ENCODE results near the gene AMPD3. TPM values are rescaled to one million over a fixed set of nuclear protein-coding genes. Genes with fewer than 3 reads are reported as not detected.

The AMPD3 gene
- total RNA-seq (2012; rRNA removed), result 6.3 and 8.3 TPM in 2 replicates

DNA sequence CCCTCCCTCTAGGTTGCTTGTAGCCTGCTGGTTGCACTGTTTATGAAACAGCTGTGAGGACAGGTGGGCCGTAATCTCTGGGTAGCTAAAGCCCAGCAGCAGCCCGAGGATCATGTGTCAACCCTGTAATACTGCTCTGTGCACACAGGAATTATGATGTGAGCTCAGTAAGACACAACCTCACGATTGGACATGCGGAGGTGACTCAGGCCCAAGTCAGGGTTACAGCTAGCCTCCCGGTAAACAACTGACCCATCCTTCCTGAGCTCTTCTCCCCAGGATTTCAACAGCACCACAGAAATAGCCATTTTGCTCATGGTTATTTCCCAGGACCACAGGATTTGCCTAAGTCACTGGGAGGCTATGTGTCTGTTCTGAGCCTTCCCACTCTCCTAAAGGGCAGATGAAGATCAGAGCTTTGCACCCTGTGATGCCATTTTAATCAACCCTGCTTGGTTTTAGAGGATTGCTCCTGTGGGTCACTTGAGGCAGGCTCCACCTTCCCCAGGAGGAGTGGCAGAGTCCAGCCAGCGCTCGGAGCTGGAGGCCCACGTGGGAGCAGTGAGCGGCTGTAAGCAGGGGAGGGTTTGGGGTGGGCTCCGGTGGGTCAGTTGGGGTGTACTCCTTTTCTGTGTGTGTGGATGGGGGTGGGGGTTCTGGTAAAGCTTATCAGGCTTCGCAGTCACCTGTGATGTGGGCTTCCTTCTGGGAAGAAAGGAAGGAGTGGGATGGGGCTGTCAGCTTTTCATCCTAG is at the start of gene AMPD3:
Gene AMPD3 (plus strand): TSS at position 387 of the 754 bp plus-strand sequence. CDS start 6,256 bp downstream, outside the sequence.
- H3K36me3 ChIP-seq (ENCODE audit: insufficient read depth, low read length), result no peaks in the 10 kb centered on the region
- H3K4me2 ChIP-seq (ENCODE audit: low read length), result peak within 1 kb of the TSS; percentile 94
- H3K9me3 ChIP-seq (replicated peaks; ENCODE audit: low read length), result no peaks in the 10 kb centered on the region
- peaks cover 4% of the 10 kb centered on the region for H3K27me3 ChIP-seq (ENCODE audit: control insufficient read depth, insufficient read depth, low read length)
- peaks cover 43% of the 10 kb centered on the region for H3K4me1 ChIP-seq (ENCODE audit: control insufficient read depth, insufficient read depth, low read length)
- H3K9ac ChIP-seq (ENCODE audit: low read depth, low read length), result peak within 1 kb of the TSS; percentile 84
- H3K4me3 ChIP-seq (ENCODE audit: low read length), result peak within 1 kb of the TSS; percentile 73

DNA sequence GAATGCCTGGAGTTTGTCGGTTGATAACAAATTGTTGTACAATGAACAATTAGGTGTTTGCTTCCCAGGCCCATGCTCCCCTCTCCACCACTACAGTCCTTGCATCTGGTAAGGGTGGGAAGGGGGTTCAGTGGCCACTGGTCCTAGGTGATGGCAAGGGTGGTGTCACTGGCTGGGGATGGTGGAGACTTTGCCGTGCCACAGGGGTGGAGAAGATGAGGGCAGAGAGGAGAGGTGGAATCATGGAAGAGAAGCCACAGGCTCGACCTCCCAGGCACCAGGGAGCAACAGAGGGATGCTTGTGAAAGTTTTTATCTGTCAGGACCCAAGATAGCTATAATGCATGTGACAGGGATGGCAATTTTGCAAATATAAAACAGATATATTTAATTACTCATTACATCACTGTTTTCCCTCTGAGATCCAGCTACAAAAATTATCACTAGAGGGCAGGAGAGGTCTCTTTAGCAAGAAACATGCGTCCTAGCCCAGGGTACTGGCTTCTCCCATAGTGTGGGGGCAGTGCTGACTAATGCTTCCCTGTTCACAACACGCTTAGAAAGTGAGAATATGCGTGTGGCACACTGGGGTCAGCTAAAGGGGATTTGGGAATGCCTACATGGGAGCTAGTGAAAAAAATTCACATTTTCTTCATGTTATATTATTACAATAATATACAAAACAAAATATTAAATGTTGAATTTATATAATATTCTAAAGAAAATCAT is 49.0 kb upstream of the AMPD3 start:
- Histone ChIP-seq H3K9me3 (replicated peaks; ENCODE audit: low read length) (no peaks in the 10 kb centered on the region), H3K36me3 (ENCODE audit: insufficient read depth, low read length) (no peaks in the 10 kb centered on the region), H3K4me1 (ENCODE audit: control insufficient read depth, insufficient read depth, low read length) (peaks cover 40% of the 10 kb centered on the region), H3K27me3 (ENCODE audit: control insufficient read depth, insufficient read depth, low read length) (no peaks in the 10 kb centered on the region), H3K4me3 (ENCODE audit: low read length) (no peak overlapping the region), H3K9ac (ENCODE audit: low read depth, low read length) (peak overlapping the region; percentile 21), H3K4me2 (ENCODE audit: low read length) (peak overlapping the region; percentile 48)

DNA sequence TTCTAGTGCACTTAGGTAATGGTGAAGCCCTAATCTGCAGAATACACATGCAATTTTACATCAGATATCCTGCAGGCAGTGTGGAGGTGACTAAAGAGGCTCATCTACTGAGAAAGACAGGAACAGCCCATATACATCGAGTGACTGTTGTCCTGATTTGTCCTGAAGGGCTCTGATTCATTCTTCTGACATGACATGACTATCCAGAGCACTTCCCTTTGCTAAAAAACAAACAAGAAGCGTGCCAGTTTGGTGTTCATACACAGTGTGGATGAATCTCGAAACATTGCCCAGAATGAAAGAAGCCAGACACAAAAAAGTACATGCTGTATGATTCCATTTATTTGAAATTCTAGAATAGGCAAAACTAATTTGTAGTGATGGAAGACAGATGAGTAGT is 48.0 kb upstream of the AMPD3 start:
- Histone ChIP-seq H3K4me3 (ENCODE audit: low read length) (no peak overlapping the region), H3K4me2 (ENCODE audit: low read length) (peak overlapping the region; percentile 48), H3K36me3 (ENCODE audit: insufficient read depth, low read length) (no peaks in the 10 kb centered on the region), H3K9me3 (replicated peaks; ENCODE audit: low read length) (no peaks in the 10 kb centered on the region), H3K9ac (ENCODE audit: low read depth, low read length) (peak overlapping the region; percentile 5), H3K27me3 (ENCODE audit: control insufficient read depth, insufficient read depth, low read length) (no peaks in the 10 kb centered on the region), H3K4me1 (ENCODE audit: control insufficient read depth, insufficient read depth, low read length) (peaks cover 35% of the 10 kb centered on the region)

DNA sequence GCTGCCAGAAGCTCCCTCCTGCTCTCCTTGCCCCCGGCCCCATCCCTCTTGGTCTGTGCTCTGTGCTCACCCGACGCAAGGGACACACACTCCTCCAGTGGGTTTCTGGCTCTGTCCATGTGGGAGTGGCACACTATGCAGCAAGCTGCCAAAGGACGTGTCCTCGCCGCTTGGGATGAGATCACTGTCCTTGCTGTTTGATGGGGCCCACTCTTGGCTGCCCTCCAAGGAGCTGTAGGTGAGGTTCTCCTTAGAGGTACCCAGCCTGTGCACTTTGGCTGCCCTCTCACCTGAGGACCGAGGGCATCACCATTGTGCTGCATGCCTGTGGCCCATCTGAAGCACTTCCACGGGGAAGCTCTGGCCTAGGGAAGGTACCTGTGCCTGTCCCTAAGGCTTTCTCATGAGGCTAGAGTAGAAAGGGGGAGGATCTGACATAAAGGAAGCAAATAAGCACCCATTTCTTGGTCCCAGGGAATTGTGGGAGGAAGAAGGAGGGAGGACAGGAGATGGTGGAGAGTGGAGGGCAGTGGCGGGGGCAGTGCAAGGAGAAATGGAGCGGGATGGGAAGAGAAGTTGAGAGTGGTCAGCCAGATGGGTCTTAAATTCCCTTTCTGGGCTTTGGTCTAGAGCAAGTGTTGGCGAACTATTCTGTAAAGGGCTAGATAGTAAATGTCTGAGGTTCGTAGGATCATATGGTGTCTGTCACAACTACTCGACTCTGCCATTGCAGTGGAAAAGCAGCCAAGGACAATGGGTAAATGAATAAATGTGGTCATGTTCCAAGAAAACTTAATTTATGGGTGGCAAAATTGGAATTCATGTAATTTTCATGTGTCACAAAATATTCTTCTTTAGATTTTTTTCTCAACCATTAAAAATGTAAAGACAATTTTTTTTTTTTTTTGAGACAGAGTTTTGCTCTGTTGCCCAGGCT is 47.0 kb upstream of the AMPD3 start:
- no peak overlapping the region for H3K9ac ChIP-seq (ENCODE audit: low read depth, low read length)
- no peaks in the 10 kb centered on the region for H3K27me3 ChIP-seq (ENCODE audit: control insufficient read depth, insufficient read depth, low read length)
- H3K4me2 ChIP-seq (ENCODE audit: low read length), result no peak overlapping the region
- H3K36me3 ChIP-seq (ENCODE audit: insufficient read depth, low read length), result no peaks in the 10 kb centered on the region
- H3K9me3 ChIP-seq (replicated peaks; ENCODE audit: low read length), result no peaks in the 10 kb centered on the region
- H3K4me3 ChIP-seq (ENCODE audit: low read length), result no peak overlapping the region
- H3K4me1 ChIP-seq (ENCODE audit: control insufficient read depth, insufficient read depth, low read length), result peaks cover 35% of the 10 kb centered on the region

DNA sequence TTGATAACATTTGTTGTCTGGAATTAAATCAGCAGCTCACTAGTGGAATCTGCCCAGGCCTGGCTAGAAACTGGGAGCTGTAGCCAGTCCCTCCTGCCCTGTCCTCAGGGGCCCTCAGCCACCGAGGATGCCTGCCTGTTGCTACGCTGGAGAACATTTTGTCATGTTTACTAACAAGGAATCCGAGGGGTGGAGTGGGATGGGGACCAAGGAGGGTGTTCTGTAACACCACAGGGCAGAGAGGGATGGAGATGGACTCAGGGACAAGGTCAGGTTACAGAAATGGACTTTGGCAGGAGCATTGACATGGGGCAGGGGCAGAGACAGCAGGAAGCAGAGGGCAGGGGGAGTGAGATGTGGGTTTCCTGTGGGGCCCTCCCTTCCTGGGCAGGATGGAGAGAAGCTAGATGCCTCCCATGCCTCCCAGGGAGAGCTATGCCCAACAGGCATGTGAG is 45.8 kb upstream of the AMPD3 start:
- no peaks in the 10 kb centered on the region for H3K27me3 ChIP-seq (ENCODE audit: control insufficient read depth, insufficient read depth, low read length)
- H3K4me2 ChIP-seq (ENCODE audit: low read length), result no peak overlapping the region
- no peaks in the 10 kb centered on the region for H3K9me3 ChIP-seq (replicated peaks; ENCODE audit: low read length)
- H3K36me3 ChIP-seq (ENCODE audit: insufficient read depth, low read length), result no peaks in the 10 kb centered on the region
- peaks cover 35% of the 10 kb centered on the region for H3K4me1 ChIP-seq (ENCODE audit: control insufficient read depth, insufficient read depth, low read length)
- no peak overlapping the region for H3K4me3 ChIP-seq (ENCODE audit: low read length)
- H3K9ac ChIP-seq (ENCODE audit: low read depth, low read length), result no peak overlapping the region

DNA sequence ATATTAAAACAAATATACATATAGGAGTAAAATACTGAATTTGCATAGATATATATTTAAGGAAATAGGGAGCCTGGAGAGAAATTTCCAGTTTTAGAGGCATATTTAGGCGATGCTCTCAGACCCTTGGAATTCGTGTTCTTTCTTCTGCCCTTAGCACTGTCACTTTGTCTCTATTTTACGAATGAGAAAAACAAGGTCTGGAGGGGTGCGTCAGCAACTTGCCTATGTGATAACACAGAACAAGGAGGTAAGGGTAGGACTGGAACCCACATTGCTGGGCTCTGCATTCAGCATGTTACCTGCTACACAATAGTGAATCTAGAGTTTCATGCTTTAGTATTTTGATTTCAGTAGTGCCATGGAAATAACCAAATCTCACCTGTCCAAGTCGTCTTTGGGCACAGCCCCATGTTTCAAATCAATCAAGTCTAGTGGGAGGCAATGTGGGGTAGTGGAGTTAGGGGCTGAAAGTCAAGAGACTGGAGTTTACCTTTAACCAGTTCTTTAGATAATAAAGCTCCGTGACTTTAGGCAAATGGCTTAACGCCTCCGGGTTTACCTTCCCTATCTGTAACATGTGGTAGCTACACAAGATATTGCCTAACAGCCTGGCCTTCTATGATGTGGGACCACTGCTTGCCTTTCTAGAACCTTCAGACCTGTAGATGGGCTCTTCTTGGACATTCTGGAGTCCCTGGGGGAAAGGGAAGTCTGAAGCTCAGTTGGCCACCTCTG is 44.8 kb upstream of the AMPD3 start:
- Histone ChIP-seq H3K4me1 (ENCODE audit: control insufficient read depth, insufficient read depth, low read length) (peaks cover 35% of the 10 kb centered on the region), H3K9me3 (replicated peaks; ENCODE audit: low read length) (no peaks in the 10 kb centered on the region), H3K4me2 (ENCODE audit: low read length) (no peak overlapping the region), H3K27me3 (ENCODE audit: control insufficient read depth, insufficient read depth, low read length) (no peaks in the 10 kb centered on the region), H3K9ac (ENCODE audit: low read depth, low read length) (no peak overlapping the region), H3K4me3 (ENCODE audit: low read length) (no peak overlapping the region), H3K36me3 (ENCODE audit: insufficient read depth, low read length) (no peaks in the 10 kb centered on the region)

DNA sequence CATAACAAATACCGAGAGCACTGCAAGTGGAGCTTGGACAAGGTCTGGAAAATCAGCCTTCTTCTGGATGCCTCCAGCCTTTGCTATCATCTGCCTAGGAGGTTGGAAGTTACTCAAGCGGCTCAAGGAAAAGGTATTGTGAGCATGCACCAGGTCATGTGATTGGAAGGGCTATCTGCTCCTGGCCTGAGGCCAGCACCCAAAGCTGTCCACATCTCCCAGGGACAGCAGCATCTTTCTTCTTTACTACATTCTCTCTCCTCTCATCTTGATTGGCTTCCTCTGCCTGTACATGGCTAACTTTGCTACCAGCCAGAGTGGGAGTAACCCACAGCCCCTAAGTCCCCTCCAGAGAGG is 44.2 kb upstream of the AMPD3 start:
- Histone ChIP-seq H3K36me3 (ENCODE audit: insufficient read depth, low read length) (no peaks in the 10 kb centered on the region), H3K9me3 (replicated peaks; ENCODE audit: low read length) (no peaks in the 10 kb centered on the region), H3K4me3 (ENCODE audit: low read length) (no peak overlapping the region), H3K27me3 (ENCODE audit: control insufficient read depth, insufficient read depth, low read length) (no peaks in the 10 kb centered on the region), H3K4me1 (ENCODE audit: control insufficient read depth, insufficient read depth, low read length) (peaks cover 33% of the 10 kb centered on the region), H3K9ac (ENCODE audit: low read depth, low read length) (no peak overlapping the region), H3K4me2 (ENCODE audit: low read length) (no peak overlapping the region)

DNA sequence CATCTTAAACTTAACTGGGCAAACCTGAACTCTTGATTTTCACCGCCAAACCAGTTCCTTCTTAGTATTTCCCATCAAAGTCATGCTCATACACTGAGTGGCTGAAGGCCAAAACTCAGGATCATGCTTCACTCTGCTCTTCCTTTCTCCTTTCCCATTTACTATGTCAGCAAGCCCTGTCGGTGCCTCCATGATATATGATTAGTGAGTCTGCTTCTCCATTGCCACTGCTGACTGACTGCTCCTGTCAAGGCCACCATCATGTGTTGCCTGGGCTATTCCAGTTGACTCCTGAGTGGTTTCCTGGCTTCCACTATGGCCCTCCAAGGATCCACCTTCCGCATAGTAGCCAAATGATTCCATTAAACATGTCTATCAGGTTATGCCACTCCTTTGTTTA is 42.8 kb upstream of the AMPD3 start:
- no peak overlapping the region for H3K4me2 ChIP-seq (ENCODE audit: low read length)
- no peaks in the 10 kb centered on the region for H3K9me3 ChIP-seq (replicated peaks; ENCODE audit: low read length)
- no peaks in the 10 kb centered on the region for H3K27me3 ChIP-seq (ENCODE audit: control insufficient read depth, insufficient read depth, low read length)
- H3K4me1 ChIP-seq (ENCODE audit: control insufficient read depth, insufficient read depth, low read length), result peaks cover 20% of the 10 kb centered on the region
- no peak overlapping the region for H3K4me3 ChIP-seq (ENCODE audit: low read length)
- no peaks in the 10 kb centered on the region for H3K36me3 ChIP-seq (ENCODE audit: insufficient read depth, low read length)
- no peak overlapping the region for H3K9ac ChIP-seq (ENCODE audit: low read depth, low read length)

DNA sequence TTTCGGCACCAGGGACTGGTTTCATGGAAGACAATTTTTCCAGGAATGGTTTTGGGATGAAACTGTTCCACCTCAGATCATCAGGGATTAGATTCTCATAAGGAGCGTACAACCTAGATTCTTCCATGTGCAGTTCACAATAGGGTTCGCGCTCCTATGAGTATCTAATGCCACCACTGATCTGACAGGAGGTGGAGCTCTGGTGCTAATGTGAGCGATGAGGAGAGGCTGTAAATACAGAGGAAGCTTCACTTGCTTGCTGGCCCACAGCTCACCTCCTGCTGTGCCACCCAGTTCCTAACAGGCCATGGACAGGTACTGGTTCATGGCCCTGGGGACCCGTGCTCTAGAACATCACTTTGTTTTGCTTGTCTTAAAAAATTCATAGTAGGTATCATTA is 41.8 kb upstream of the AMPD3 start:
- Histone ChIP-seq H3K4me3 (ENCODE audit: low read length) (no peak overlapping the region), H3K4me2 (ENCODE audit: low read length) (no peak overlapping the region), H3K36me3 (ENCODE audit: insufficient read depth, low read length) (no peaks in the 10 kb centered on the region), H3K9me3 (replicated peaks; ENCODE audit: low read length) (no peaks in the 10 kb centered on the region), H3K4me1 (ENCODE audit: control insufficient read depth, insufficient read depth, low read length) (peaks cover 13% of the 10 kb centered on the region), H3K27me3 (ENCODE audit: control insufficient read depth, insufficient read depth, low read length) (no peaks in the 10 kb centered on the region), H3K9ac (ENCODE audit: low read depth, low read length) (no peak overlapping the region)

DNA sequence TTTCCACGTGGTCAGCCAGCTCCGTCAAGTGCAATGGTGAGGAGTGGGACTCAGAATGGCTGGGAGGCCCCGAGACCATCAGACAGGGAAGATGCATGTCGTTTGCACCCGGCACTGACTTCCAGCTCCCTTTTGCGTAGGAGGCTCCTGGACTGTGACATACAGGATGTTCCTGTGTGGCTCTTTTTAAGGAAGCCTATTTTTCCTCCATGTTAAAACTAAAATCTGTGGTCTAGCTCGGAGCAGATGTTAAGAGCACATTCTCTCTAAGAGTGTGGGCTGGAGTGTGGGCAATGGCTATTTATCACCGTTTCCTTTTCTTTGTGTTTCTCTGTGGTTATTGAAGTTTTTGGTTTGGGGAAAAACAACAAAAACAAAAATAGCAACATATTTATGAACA is 40.9 kb upstream of the AMPD3 start:
- no peaks in the 10 kb centered on the region for H3K27me3 ChIP-seq (ENCODE audit: control insufficient read depth, insufficient read depth, low read length)
- no peak overlapping the region for H3K4me2 ChIP-seq (ENCODE audit: low read length)
- peaks cover 15% of the 10 kb centered on the region for H3K4me1 ChIP-seq (ENCODE audit: control insufficient read depth, insufficient read depth, low read length)
- no peak overlapping the region for H3K4me3 ChIP-seq (ENCODE audit: low read length)
- no peaks in the 10 kb centered on the region for H3K9me3 ChIP-seq (replicated peaks; ENCODE audit: low read length)
- H3K36me3 ChIP-seq (ENCODE audit: insufficient read depth, low read length), result no peaks in the 10 kb centered on the region
- no peak overlapping the region for H3K9ac ChIP-seq (ENCODE audit: low read depth, low read length)

DNA sequence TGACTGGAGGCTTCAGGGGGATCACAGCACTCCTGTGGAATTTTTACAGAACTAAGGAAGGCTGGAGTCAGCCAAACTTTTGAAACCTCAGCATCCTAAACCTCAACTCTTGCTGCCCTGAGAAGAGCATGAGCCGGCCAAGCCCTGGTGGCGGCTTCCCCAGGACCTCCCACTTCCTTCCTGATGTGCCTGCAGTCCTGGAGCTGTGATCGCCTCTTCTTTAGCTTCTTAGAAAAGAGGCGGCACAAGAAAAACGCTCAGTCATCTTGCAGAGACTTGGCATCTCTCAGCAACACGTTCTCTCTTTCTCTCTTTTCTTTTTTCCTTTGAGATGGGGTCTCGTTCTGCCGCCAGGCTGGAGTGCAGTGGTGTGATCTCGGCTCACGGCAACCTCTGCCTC is 40.4 kb upstream of the AMPD3 start:
- Histone ChIP-seq H3K4me3 (ENCODE audit: low read length) (no peak overlapping the region), H3K9me3 (replicated peaks; ENCODE audit: low read length) (no peaks in the 10 kb centered on the region), H3K36me3 (ENCODE audit: insufficient read depth, low read length) (no peaks in the 10 kb centered on the region), H3K27me3 (ENCODE audit: control insufficient read depth, insufficient read depth, low read length) (no peaks in the 10 kb centered on the region), H3K9ac (ENCODE audit: low read depth, low read length) (no peak overlapping the region), H3K4me1 (ENCODE audit: control insufficient read depth, insufficient read depth, low read length) (peaks cover 10% of the 10 kb centered on the region), H3K4me2 (ENCODE audit: low read length) (no peak overlapping the region)

All from skeletal muscle satellite cell (primary cell).